Fibroblast of the aortic adventitia (primary cell): ENCODE data around the gene RPS19BP1. TPM values are rescaled to one million over a fixed set of nuclear protein-coding genes. Genes with fewer than 3 reads are reported as not detected.

Source experiments
- DNase-seq: peaks from one replicate; pipeline ENCODE4 v3.0.0-alpha.2; 2010; ENCODE audit warnings: low read depth
- H3K4me3 ChIP-seq: 2 replicates; pipeline ENCODE4 v1.5.1; 2011; ENCODE audit warnings: low read depth, mild to moderate bottlenecking, control low read depth, low read length, moderate library complexity
- CTCF ChIP-seq: IDR thresholded peaks from 2 replicates; pipeline ENCODE4 v1.5.1; 2011; ENCODE audit warnings: mild to moderate bottlenecking, low read length, control low read depth, inconsistent platforms; ENCODE audit not compliant: insufficient read depth
- total RNA-seq: library from RNA; depleted of rRNA; stranded (reverse); fragments of >200 nt; gene quantifications from 2 replicates; pipeline ENCODE4 v1.2.3, GENCODE V29; 2012; ENCODE audit warnings: low replicate concordance

The RPS19BP1 gene
- total RNA-seq, 1 donor, result 39.6 TPM

GRCh38 chr22:39491696-39492095 lies 40.9 kb downstream of the RPS19BP1 start:
- no peak for TF ChIP-seq CTCF
- DNase-seq, result no peak
- no peak overlapping the region for H3K4me3 ChIP-seq

GRCh38 chr22:39490966-39491680 lies 41.4 kb downstream of the RPS19BP1 start:
- no peak for DNase-seq
- TF ChIP-seq CTCF, result no peak
- H3K4me3 ChIP-seq, result no peak overlapping the region

GRCh38 chr22:39490135-39490798 lies 42.3 kb downstream of the RPS19BP1 start:
- TF ChIP-seq CTCF, result no peak
- peak; percentile 83 for DNase-seq
- no peak overlapping the region for H3K4me3 ChIP-seq

GRCh38 chr22:39489094-39490068 lies 43.2 kb downstream of the RPS19BP1 start:
- no peak overlapping the region for H3K4me3 ChIP-seq
- TF ChIP-seq CTCF, result no peak
- DNase-seq, result no peak

GRCh38 chr22:39488563-39489083 lies 43.9 kb downstream of the RPS19BP1 start:
- H3K4me3 ChIP-seq, result no peak overlapping the region
- DNase-seq, result no peak
- no peak for TF ChIP-seq CTCF

GRCh38 chr22:39487826-39488520 lies 44.6 kb downstream of the RPS19BP1 start:
- DNase-seq, result no peak
- TF ChIP-seq CTCF, result no peak

More at GRCh38 chr22:39487826-39488520, 44.6 kb downstream of the RPS19BP1 start:
- H3K4me3 ChIP-seq, result no peak overlapping the region
